NCI-H526 treated with DMSO at 0.1 percent for 48 hours (cell line): ENCODE data around the gene PPP2R2C.

ENCODE experiments used
- DNase-seq: peaks from one replicate; lab custom pipeline; 2025; lab: John Stamatoyannopoulos, UW

PPP2R2C gene

GRCh38 chr4:6401797-6402196 is 70.6 kb downstream of the PPP2R2C start:
- DNase-seq = no peak

- no peak for DNase-seq
Measured at GRCh38 chr4:6396696-6397236, 75.6 kb downstream of the PPP2R2C start.

- no peak for DNase-seq
Measured at GRCh38 chr4:6395466-6396228, 76.8 kb downstream of the PPP2R2C start.

GRCh38 chr4:6394671-6395081 is 77.7 kb downstream of the PPP2R2C start:
- no peak for DNase-seq

GRCh38 chr4:6393544-6394475 is 78.6 kb downstream of the PPP2R2C start:
- DNase-seq = no peak

GRCh38 chr4:6393066-6393465 is 79.3 kb downstream of the PPP2R2C start:
- peak; percentile 18 for DNase-seq

GRCh38 chr4:6392407-6392806 is 80.0 kb downstream of the PPP2R2C start:
- DNase-seq = no peak

- no peak for DNase-seq
Measured at GRCh38 chr4:6391852-6392188, 80.6 kb downstream of the PPP2R2C start.

- no peak for DNase-seq
Measured at GRCh38 chr4:6391186-6391851, 81.1 kb downstream of the PPP2R2C start.

GRCh38 chr4:6390356-6390755 is 82.1 kb downstream of the PPP2R2C start:
- no peak for DNase-seq

GRCh38 chr4:6389142-6389825 is 83.1 kb downstream of the PPP2R2C start:
- DNase-seq = no peak

GRCh38 chr4:6388713-6389112 is 83.7 kb downstream of the PPP2R2C start:
- no peak for DNase-seq

GRCh38 chr4:6387946-6388345 is 84.5 kb downstream of the PPP2R2C start:
- DNase-seq = no peak

GRCh38 chr4:6386091-6386490 is 86.3 kb downstream of the PPP2R2C start:
- no peak for DNase-seq

GRCh38 chr4:6385288-6385687 is 87.1 kb downstream of the PPP2R2C start:
- DNase-seq = no peak

- DNase-seq = peak; percentile 14
Measured at GRCh38 chr4:6384541-6384940, 87.9 kb downstream of the PPP2R2C start.

- no peak for DNase-seq
Measured at GRCh38 chr4:6383929-6384328, 88.5 kb downstream of the PPP2R2C start.

- no peak for DNase-seq
Measured at GRCh38 chr4:6383009-6383404, 89.4 kb downstream of the PPP2R2C start.

GRCh38 chr4:6381571-6382123 is 90.8 kb downstream of the PPP2R2C start:
- DNase-seq = no peak

- no peak for DNase-seq
Measured at GRCh38 chr4:6380746-6381410, 91.5 kb downstream of the PPP2R2C start.
